ENCODE results near the gene ARHGAP26.

DNA sequence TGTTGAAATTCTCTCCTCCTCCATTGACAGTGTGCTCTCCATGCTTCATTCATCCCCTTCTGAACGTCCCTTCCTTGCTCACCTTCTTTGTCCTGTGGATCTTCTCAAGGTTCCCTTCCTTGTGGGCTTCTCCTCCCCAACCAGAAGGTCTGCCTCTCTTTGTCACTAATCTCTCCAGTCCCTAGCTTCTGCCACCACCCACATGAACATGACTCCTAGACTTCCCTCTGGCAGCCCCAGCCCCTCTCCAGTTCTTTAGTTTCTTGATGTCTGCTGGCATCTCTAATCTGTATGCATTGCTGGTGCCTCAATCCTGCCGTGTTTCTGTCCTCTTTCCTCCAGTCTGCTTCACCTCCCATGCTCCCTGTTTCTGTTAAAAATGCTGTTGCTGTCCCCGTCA, 79.3 kb downstream of the ARHGAP26 start:
- TF ChIP-seq POLR2A (IDR thresholded peaks at IDR 0.05): no peak
- TF ChIP-seq, protein P1, sequence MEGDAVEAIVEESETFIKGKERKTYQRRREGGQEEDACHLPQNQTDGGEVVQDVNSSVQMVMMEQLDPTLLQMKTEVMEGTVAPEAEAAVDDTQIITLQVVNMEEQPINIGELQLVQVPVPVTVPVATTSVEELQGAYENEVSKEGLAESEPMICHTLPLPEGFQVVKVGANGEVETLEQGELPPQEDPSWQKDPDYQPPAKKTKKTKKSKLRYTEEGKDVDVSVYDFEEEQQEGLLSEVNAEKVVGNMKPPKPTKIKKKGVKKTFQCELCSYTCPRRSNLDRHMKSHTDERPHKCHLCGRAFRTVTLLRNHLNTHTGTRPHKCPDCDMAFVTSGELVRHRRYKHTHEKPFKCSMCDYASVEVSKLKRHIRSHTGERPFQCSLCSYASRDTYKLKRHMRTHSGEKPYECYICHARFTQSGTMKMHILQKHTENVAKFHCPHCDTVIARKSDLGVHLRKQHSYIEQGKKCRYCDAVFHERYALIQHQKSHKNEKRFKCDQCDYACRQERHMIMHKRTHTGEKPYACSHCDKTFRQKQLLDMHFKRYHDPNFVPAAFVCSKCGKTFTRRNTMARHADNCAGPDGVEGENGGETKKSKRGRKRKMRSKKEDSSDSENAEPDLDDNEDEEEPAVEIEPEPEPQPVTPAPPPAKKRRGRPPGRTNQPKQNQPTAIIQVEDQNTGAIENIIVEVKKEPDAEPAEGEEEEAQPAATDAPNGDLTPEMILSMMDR (IDR thresholded peaks at IDR 0.05): no peak
